Ovary (tissue), 3 donors: ENCODE data around the gene VIPR1.

Source experiments
- CTCF ChIP-seq, 3 donors: fragments of 450-650 bp in 2 of 3; fragments of 200-600 bp in 1 of 3; IDR thresholded peaks; one replicate each; pipeline versions ENCODE4 v1.5.1 to v1.8.0; 2016 to 2022; ENCODE audit warnings: antibody characterized with exemption in 3 of 3, mild to moderate bottlenecking in 1 of 3
- EP300 ChIP-seq: sonication (generic); formaldehyde crosslinking; IDR thresholded peaks from one replicate; pipeline ENCODE4 v1.6.1; 2017; ENCODE audit warnings: antibody characterized with exemption
- POLR2A ChIP-seq: fragments of 450-650 bp; IDR thresholded peaks from one replicate; pipeline ENCODE4 v1.6.1; 2017; ENCODE audit warnings: antibody characterized with exemption, mild to moderate bottlenecking, moderate library complexity
- donor health status: DM: no; HTN: no; CAD: no.

GRCh38 chr3:42477696-42478095, 24.7 kb upstream of the VIPR1 start:
- TF ChIP-seq CTCF (IDR thresholded peaks at IDR 0.05), result no peak
- no peak for TF ChIP-seq POLR2A
- no peak for TF ChIP-seq EP300
